WTC11 (cell line): ENCODE results near the gene CNGA1. TPM values are rescaled to one million over a fixed set of nuclear protein-coding genes. Genes with fewer than 3 reads are reported as not detected.

Experiments used
- total RNA-seq: library from RNA; stranded (reverse); gene quantifications from 3 replicates; pipeline ENCODE4 v1.2.3, GENCODE V29; 2021

Gene CNGA1
- total RNA-seq, 1 experiment from 2014 or later, result 1.1 TPM

Other genes with a start within 250 kb of the CNGA1 start
- 0.14 to 0.33 TPM (median 0.25 TPM) in 3 replicates for gene CORIN, start 178.6 kb downstream of the CNGA1 start, total RNA-seq
- 30.1 to 32.8 TPM (median 30.2 TPM) in 3 replicates for gene NFXL1, start 102.1 kb downstream of the CNGA1 start, total RNA-seq
- gene NIPAL1, start 91 bp upstream of the CNGA1 start, total RNA-seq, result 7.1 to 8.4 TPM (median 7.2 TPM) in 3 replicates
- 0.39 to 0.70 TPM (median 0.41 TPM) in 3 replicates for gene TXK, start 117.6 kb upstream of the CNGA1 start, total RNA-seq